HUES64 (cell line): ENCODE data around the gene DTX1.
"Not testable (repeated sequence)": the region's sequence is repeated elsewhere in the genome, so short reads cannot be mapped to it uniquely, and the experiment has no call there.

Experiments
- H3K27ac ChIP-seq: 2 replicates; pipeline ENCODE4 v1.7.0; 2013; ENCODE audit warnings: low read depth, low read length, inconsistent platforms
- H3K27me3 ChIP-seq: 2 replicates; pipeline ENCODE4 v1.6.1; 2013; ENCODE audit warnings: mild to moderate bottlenecking, low read length; ENCODE audit not compliant: insufficient read depth
- H3K36me3 ChIP-seq: 2 replicates; pipeline ENCODE4 v1.6.1; 2013; ENCODE audit warnings: mild to moderate bottlenecking, low read length; ENCODE audit not compliant: insufficient read depth
- H3K4me1 ChIP-seq: 2 replicates; pipeline ENCODE4 v1.6.1; 2013; ENCODE audit warnings: mild to moderate bottlenecking, low read length, moderate library complexity; ENCODE audit not compliant: insufficient read depth
- H3K4me3 ChIP-seq: 2 replicates; pipeline ENCODE4 v1.5.1; 2013; ENCODE audit warnings: mild to moderate bottlenecking, low read length, moderate library complexity
- H3K9ac ChIP-seq: 2 replicates; pipeline ENCODE4 v1.6.1; 2013; ENCODE audit warnings: mild to moderate bottlenecking, low read depth, low read length
- H3K9me3 ChIP-seq: 2 replicates; pipeline ENCODE4 v1.6.1; 2013; ENCODE audit warnings: low read depth, low read length; ENCODE audit not compliant: insufficient read depth
- WGBS: fragments of 150-250, 120-280 bp; methylation state at CpG from one replicate; pipeline ENCODE4 v1.1.7; 2013; ENCODE audit warnings: missing lambda C conversion rate; 5-methylcytosine and 5-hydroxymethylcytosine counted together

DTX1 gene

DNA sequence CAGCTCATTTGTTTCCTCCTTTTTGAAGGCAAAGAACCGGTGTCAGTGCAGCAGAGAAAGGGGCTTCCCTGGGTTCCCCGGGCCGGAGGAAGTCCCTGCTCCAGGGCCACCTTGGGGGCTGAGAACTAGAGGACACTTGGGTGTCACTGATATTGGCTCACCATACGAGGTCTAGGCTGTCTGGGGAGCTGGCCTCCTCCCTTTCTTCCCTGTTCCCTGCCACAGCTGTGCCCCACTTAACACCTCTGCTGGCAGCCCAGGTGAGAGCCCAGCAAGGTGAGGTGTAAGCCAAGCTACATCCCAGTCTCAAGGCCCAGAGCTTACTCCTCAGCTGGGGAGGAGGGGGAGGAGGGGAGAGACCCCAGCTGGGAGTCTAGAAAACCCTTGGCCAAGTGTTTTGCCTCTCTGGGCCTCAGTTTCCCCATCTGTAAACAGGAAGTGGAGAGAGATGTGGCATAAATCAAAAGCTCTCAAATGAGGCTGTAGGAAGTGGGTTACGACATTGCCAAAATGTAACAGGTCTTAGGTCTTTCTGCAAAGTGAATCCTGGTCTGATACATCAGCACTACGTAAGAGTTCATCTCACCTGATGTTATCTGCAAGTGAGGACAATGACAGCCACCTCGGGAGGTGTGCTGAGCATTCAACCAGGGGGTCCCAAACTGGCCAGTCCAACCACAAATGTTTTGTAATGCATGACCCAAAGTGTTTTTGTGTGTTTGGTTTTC, 53.5 kb downstream of the DTX1 start:
- Histone ChIP-seq H3K27me3 (no peaks in the 10 kb centered on the region), H3K27ac (no peak overlapping the region), H3K4me1 (no peaks in the 10 kb centered on the region), H3K36me3 (no peaks in the 10 kb centered on the region), H3K9me3 (no peaks in the 10 kb centered on the region), H3K4me3 (no peak overlapping the region), H3K9ac (no peak overlapping the region)
- WGBS: 77% methylated on average over 7 of the region's 7 CpGs

- Histone ChIP-seq H3K27me3 (no peaks in the 10 kb centered on the region), H3K27ac (no peak overlapping the region), H3K4me1 (no peaks in the 10 kb centered on the region), H3K9me3 (no peaks in the 10 kb centered on the region), H3K4me3 (no peak overlapping the region), H3K9ac (no peak overlapping the region), H3K36me3 (no peaks in the 10 kb centered on the region)
- 88% methylated on average over 2 of the region's 3 CpGs for WGBS
These were observed 54.7 kb downstream of the DTX1 start for GRCh38 chr12:113111247-113111646.

GRCh38 chr12:113112043-113112899, 55.7 kb downstream of the DTX1 start:
- no peaks in the 10 kb centered on the region for H3K27me3 ChIP-seq
- WGBS: 76% methylated on average over 39 of the region's 39 CpGs
- no peaks in the 10 kb centered on the region for H3K9me3 ChIP-seq
- H3K36me3 ChIP-seq: no peaks in the 10 kb centered on the region
- H3K4me3 ChIP-seq: no peak overlapping the region
- no peaks in the 10 kb centered on the region for H3K4me1 ChIP-seq
- H3K9ac ChIP-seq: no peak overlapping the region
- H3K27ac ChIP-seq: no peak overlapping the region

GRCh38 chr12:113113397-113113796, 56.9 kb downstream of the DTX1 start:
- H3K4me1 ChIP-seq: no peaks in the 10 kb centered on the region
- H3K27ac ChIP-seq: no peak overlapping the region
- no peaks in the 10 kb centered on the region for H3K36me3 ChIP-seq
- H3K4me3 ChIP-seq: no peak overlapping the region
- WGBS: 96% methylated on average over 2 of the region's 2 CpGs
- H3K27me3 ChIP-seq: no peaks in the 10 kb centered on the region
- no peaks in the 10 kb centered on the region for H3K9me3 ChIP-seq
- no peak overlapping the region for H3K9ac ChIP-seq

DNA sequence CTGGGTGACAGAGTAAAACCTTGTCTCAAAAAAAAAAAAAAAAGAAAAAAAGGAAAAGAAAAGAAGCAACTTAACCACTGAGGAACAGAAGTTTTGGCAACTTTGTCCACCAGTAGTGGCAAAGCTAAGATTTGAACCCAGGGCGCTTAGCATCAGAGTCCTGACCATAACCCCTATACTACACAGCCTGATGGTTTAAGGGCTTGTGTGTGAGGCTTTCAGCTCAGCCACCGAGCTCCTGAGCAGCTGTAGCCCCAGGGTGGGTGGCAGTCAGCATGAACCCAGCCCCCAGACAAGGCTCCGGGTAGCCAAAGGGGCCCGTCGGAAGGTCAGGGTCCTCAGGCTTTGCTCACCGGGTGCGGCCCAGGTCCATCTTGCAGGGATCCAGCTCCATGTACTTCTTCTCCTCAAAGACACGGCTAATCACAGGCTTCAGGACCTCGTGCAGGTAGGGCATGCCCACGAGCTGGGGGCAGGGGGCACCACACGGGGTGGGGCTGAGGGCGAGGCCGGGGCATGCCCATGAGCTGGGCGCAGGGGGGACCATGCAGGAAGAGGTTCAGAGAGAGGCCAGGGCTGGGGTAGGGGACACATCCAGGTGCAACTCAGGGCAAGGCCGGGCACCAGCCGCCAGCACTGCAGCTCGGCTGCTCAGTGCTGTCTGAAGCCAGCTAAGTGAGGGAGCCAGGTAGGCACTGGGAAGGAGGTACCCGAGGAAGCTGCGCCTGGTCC, 58.1 kb downstream of the DTX1 start:
- Histone ChIP-seq H3K27ac (no peak overlapping the region), H3K36me3 (no peaks in the 10 kb centered on the region), H3K9me3 (no peaks in the 10 kb centered on the region), H3K9ac (no peak overlapping the region), H3K4me3 (no peak overlapping the region), H3K27me3 (no peaks in the 10 kb centered on the region), H3K4me1 (no peaks in the 10 kb centered on the region)
- WGBS: 89% methylated on average over 19 of the region's 19 CpGs

- Histone ChIP-seq H3K4me3 (no peak overlapping the region), H3K36me3 (no peaks in the 10 kb centered on the region), H3K4me1 (no peaks in the 10 kb centered on the region), H3K27ac (no peak overlapping the region), H3K9ac (no peak overlapping the region), H3K27me3 (no peaks in the 10 kb centered on the region), H3K9me3 (no peaks in the 10 kb centered on the region)
- 85% methylated on average over 22 of the region's 22 CpGs for WGBS
These were observed 59.1 kb downstream of the DTX1 start for GRCh38 chr12:113115455-113116126.

DNA sequence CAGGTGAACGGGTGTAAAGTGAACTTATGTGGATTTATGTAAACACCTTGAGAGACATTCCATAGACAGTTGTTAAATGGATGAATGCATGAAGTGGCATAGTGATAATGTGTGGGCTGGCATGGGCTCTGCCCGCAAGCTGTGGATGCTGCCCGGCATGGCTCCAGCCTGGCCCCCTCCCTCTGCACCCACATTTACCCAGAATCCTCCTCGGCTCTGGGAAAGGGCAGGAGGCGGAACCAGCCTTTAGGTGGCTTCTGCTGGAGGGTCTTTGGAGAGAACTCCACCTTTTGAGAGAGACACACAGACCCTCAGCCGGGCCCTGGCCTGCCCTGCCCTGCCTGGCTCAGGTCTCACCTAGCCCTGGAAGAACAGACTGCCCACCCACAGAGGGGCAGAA, 60.3 kb downstream of the DTX1 start:
- WGBS: 90% methylated on average over 4 of the region's 6 CpGs
- Histone ChIP-seq H3K9ac (no peak overlapping the region), H3K27ac (no peak overlapping the region)

GRCh38 chr12:113117684-113118083, 61.2 kb downstream of the DTX1 start:
- not testable (repeated sequence) for H3K27me3 ChIP-seq, H3K4me1 ChIP-seq, H3K9me3 ChIP-seq, H3K27ac ChIP-seq, H3K9ac ChIP-seq, H3K4me3 ChIP-seq, H3K36me3 ChIP-seq
- 91% methylated on average over 7 of the region's 8 CpGs for WGBS

More for the DNA sequence above, 60.3 kb downstream of the DTX1 start:
- Histone ChIP-seq H3K36me3 (no peaks in the 10 kb centered on the region), H3K4me3 (no peak overlapping the region), H3K4me1 (no peaks in the 10 kb centered on the region), H3K9me3 (no peaks in the 10 kb centered on the region), H3K27me3 (no peaks in the 10 kb centered on the region)

DNA sequence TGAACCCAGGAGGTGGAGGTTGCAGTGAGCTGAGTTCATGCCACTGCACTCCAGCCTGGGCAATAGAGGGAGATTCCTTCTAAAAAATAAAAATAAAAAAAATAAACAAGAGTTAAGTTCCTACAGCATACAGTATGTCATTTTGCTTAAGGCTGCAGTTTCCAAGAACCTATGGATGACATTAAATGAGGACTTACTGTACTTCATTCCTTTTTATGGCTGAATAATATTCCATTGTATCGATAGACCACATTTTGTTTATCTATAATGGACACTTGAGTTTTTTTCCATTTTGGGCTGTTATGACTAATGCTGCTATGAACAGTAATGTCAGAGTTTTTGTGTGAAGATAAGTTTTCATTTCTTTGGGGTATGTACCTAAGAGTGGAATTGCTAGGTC, 61.6 kb downstream of the DTX1 start:
- H3K27me3 ChIP-seq: no peaks in the 10 kb centered on the region
- no peak overlapping the region for H3K4me3 ChIP-seq
- no peak overlapping the region for H3K27ac ChIP-seq
- H3K9ac ChIP-seq: no peak overlapping the region
- no peaks in the 10 kb centered on the region for H3K36me3 ChIP-seq
- peaks cover 4% of the 10 kb centered on the region; the same call in 1 of the 2 replicates for H3K9me3 ChIP-seq
- 100% methylated on average over 1 of the region's 1 CpG for WGBS
- H3K4me1 ChIP-seq: no peaks in the 10 kb centered on the region

DNA sequence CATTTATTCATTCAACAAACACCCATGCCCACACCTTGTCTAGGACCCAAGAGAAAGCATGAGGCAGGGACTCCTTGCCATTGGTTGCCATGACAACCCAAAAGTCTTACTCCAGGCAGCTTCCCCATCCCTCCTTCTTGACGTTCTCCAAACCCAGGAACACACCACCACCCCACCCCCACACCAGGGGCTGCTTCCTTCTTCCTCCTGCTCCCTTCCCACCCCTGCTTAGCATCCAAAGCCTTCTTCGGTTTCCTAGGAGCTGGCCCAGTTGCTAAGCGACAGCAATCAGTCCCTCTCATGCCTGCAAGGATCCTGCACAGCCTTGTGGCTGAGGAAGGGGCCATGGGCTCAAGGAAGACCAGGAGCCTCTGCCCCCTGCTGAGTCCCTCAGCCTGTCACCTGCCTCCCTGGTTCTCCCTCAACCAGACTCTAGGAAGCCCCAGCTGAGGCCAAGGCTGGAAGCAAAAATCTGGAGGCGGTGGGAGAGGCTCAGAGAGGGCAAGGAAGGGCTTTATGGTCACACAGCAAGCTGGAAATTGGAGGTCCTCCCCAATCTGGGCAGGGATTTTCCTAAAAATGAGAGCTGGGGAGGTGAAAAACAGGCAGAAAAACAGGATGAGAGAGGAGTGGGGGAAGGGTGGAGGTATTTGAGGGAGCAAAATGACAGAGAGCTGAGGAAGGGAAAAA, 63.6 kb downstream of the DTX1 start:
- H3K27ac ChIP-seq: no peak overlapping the region
- H3K36me3 ChIP-seq: no peaks in the 10 kb centered on the region
- H3K9ac ChIP-seq: no peak overlapping the region
- H3K27me3 ChIP-seq: no peaks in the 10 kb centered on the region
- peaks cover 5% of the 10 kb centered on the region; the same call in 1 of the 2 replicates for H3K9me3 ChIP-seq
- no peaks in the 10 kb centered on the region for H3K4me1 ChIP-seq
- 56% methylated on average over 4 of the region's 4 CpGs for WGBS
- no peak overlapping the region for H3K4me3 ChIP-seq
